Measurements from ENCODE around the gene CSTPP1. TPM values are rescaled to one million over a fixed set of nuclear protein-coding genes. Genes with fewer than 3 reads are reported as not detected.

Gene CSTPP1
- total RNA-seq, 1 donor from 2014 or later = 29.6 TPM

GRCh38 chr11:46972821-46973220 lies 36.3 kb downstream of the CSTPP1 start:
- Histone ChIP-seq H3K36me3 (ENCODE audit: insufficient read depth, low read length) (no peaks in the 10 kb centered on the region), H3K4me1 (ENCODE audit: insufficient read depth, low read length) (peaks cover 9% of the 10 kb centered on the region), H3K4me3 (ENCODE audit: insufficient read depth, low read depth, low read length) (no peak overlapping the region), H3K4me2 (ENCODE audit: low read length) (no peak overlapping the region), H3K27ac (ENCODE audit: low read depth, low read length) (no peak overlapping the region), H3K27me3 (ENCODE audit: insufficient read depth, low read length) (no peaks in the 10 kb centered on the region), H2AFZ (ENCODE audit: low read depth, low read length) (no peak overlapping the region), H4K20me1 (ENCODE audit: insufficient read depth, low read length) (no peaks in the 10 kb centered on the region), H3K9ac (ENCODE audit: low read length) (no peak overlapping the region), H3K79me2 (ENCODE audit: insufficient read depth, low read length) (no peaks in the 10 kb centered on the region), H3K9me3 (ENCODE audit: insufficient read depth, low read depth, low read length) (no peaks in the 10 kb centered on the region)
- H3K27me3 Mint-ChIP-seq (ENCODE audit: low read depth, unreplicated experiment) = no peaks in the 10 kb centered on the region
- H3K9me3 Mint-ChIP-seq (ENCODE audit: unreplicated experiment) = peaks cover 1% of the 10 kb centered on the region
- no peak for FAIRE-seq
- DNase-seq (ENCODE audit: low read depth) = no peak
- no peak overlapping the region for H3K4me3 Mint-ChIP-seq (ENCODE audit: unreplicated experiment)
- H3K27ac Mint-ChIP-seq (ENCODE audit: unreplicated experiment) = no peak overlapping the region
- no peaks in the 10 kb centered on the region for H3K36me3 Mint-ChIP-seq (ENCODE audit: low read depth, unreplicated experiment)
- H3K4me1 Mint-ChIP-seq (ENCODE audit: low read depth, unreplicated experiment) = peaks cover 6% of the 10 kb centered on the region
- TF ChIP-seq, protein P1, sequence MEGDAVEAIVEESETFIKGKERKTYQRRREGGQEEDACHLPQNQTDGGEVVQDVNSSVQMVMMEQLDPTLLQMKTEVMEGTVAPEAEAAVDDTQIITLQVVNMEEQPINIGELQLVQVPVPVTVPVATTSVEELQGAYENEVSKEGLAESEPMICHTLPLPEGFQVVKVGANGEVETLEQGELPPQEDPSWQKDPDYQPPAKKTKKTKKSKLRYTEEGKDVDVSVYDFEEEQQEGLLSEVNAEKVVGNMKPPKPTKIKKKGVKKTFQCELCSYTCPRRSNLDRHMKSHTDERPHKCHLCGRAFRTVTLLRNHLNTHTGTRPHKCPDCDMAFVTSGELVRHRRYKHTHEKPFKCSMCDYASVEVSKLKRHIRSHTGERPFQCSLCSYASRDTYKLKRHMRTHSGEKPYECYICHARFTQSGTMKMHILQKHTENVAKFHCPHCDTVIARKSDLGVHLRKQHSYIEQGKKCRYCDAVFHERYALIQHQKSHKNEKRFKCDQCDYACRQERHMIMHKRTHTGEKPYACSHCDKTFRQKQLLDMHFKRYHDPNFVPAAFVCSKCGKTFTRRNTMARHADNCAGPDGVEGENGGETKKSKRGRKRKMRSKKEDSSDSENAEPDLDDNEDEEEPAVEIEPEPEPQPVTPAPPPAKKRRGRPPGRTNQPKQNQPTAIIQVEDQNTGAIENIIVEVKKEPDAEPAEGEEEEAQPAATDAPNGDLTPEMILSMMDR (IDR thresholded peaks at IDR 0.05; ENCODE audit: insufficient read depth, low read depth, low read length) = no peak
- no peak for TF ChIP-seq EZH2 (IDR thresholded peaks at IDR 0.05; ENCODE audit: insufficient read depth, low read length)

GRCh38 chr11:46976182-46976854 lies 39.8 kb downstream of the CSTPP1 start:
- Mint-ChIP-seq H3K9me3 (ENCODE audit: unreplicated experiment) (peaks cover 1% of the 10 kb centered on the region), H3K27ac (ENCODE audit: unreplicated experiment) (no peak overlapping the region), H3K4me3 (ENCODE audit: unreplicated experiment) (no peak overlapping the region), H3K36me3 (ENCODE audit: low read depth, unreplicated experiment) (no peaks in the 10 kb centered on the region), H3K4me1 (ENCODE audit: low read depth, unreplicated experiment) (peaks cover 11% of the 10 kb centered on the region), H3K27me3 (ENCODE audit: low read depth, unreplicated experiment) (no peaks in the 10 kb centered on the region)
- no peak overlapping the region for H3K4me3 ChIP-seq (ENCODE audit: insufficient read depth, low read depth, low read length)
- H3K27ac ChIP-seq (ENCODE audit: low read depth, low read length) = no peak overlapping the region
- H3K9ac ChIP-seq (ENCODE audit: low read length) = no peak overlapping the region
- H3K4me2 ChIP-seq (ENCODE audit: low read length) = no peak overlapping the region
- H3K36me3 ChIP-seq (ENCODE audit: insufficient read depth, low read length) = no peaks in the 10 kb centered on the region
- no peaks in the 10 kb centered on the region for H3K79me2 ChIP-seq (ENCODE audit: insufficient read depth, low read length)
- DNase-seq (ENCODE audit: low read depth) (no peak), FAIRE-seq (no peak)
- H3K9me3 ChIP-seq (ENCODE audit: insufficient read depth, low read depth, low read length) = no peaks in the 10 kb centered on the region
- TF ChIP-seq EZH2 (IDR thresholded peaks at IDR 0.05; ENCODE audit: insufficient read depth, low read length) = no peak
- no peaks in the 10 kb centered on the region for H4K20me1 ChIP-seq (ENCODE audit: insufficient read depth, low read length)
- no peaks in the 10 kb centered on the region for H3K27me3 ChIP-seq (ENCODE audit: insufficient read depth, low read length)
- peaks cover 15% of the 10 kb centered on the region for H3K4me1 ChIP-seq (ENCODE audit: insufficient read depth, low read length)
- no peak overlapping the region for H2AFZ ChIP-seq (ENCODE audit: low read depth, low read length)

DNA sequence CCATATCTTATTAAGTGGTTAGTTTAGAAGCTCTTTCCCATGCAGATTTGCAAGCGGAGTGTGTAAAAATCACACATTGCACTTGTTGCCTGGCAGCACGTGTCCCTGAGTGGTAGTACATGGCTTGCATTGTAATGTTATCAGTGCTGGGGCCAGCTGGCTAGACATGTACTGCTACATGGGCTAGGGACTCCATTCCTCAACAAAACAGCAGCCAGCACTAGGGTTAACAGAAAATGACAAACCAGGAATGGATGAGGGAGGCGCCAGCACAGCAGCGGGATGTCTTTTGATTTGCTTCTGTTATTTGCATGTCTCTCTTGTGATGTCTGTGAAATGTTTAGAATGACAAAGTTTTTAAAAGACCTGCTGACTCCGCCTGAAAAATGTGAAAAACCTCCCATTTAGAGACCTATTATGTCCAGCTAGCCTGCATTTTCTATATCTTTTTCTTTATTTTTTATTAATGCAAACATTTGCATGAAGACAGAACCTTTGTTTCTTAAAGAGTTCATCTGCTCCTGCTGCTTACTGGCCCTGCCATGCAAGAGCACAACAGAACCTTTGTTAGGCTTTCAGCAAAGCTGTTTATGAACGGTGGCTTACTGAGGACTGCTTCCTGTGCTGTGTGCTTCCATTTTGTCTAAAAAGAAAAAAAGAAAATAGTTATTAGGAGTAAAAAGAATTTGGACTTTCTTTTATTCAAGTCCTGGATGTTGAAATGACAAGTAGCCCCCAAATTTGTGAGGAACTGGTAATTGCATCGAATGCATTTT lies 40.7 kb downstream of the CSTPP1 start:
- Histone ChIP-seq H3K4me3 (ENCODE audit: insufficient read depth, low read depth, low read length) (no peak overlapping the region), H3K4me2 (ENCODE audit: low read length) (peak overlapping the region; percentile 1), H3K9me3 (ENCODE audit: insufficient read depth, low read depth, low read length) (no peaks in the 10 kb centered on the region), H3K79me2 (ENCODE audit: insufficient read depth, low read length) (no peaks in the 10 kb centered on the region), H3K4me1 (ENCODE audit: insufficient read depth, low read length) (peaks cover 15% of the 10 kb centered on the region), H3K9ac (ENCODE audit: low read length) (no peak overlapping the region), H4K20me1 (ENCODE audit: insufficient read depth, low read length) (no peaks in the 10 kb centered on the region), H3K27me3 (ENCODE audit: insufficient read depth, low read length) (no peaks in the 10 kb centered on the region), H2AFZ (ENCODE audit: low read depth, low read length) (no peak overlapping the region), H3K36me3 (ENCODE audit: insufficient read depth, low read length) (no peaks in the 10 kb centered on the region), H3K27ac (ENCODE audit: low read depth, low read length) (no peak overlapping the region)
- peak overlapping the region; percentile 23 for H3K27ac Mint-ChIP-seq (ENCODE audit: unreplicated experiment)
- DNase-seq (ENCODE audit: low read depth) (peak; percentile 5), FAIRE-seq (no peak)
- no peak for TF ChIP-seq EZH2 (IDR thresholded peaks at IDR 0.05; ENCODE audit: insufficient read depth, low read length)
- TF ChIP-seq, protein P1 (IDR thresholded peaks at IDR 0.05; ENCODE audit: insufficient read depth, low read depth, low read length) = no peak
- peaks cover 1% of the 10 kb centered on the region for H3K9me3 Mint-ChIP-seq (ENCODE audit: unreplicated experiment)
- no peak overlapping the region for H3K4me3 Mint-ChIP-seq (ENCODE audit: unreplicated experiment)
- H3K27me3 Mint-ChIP-seq (ENCODE audit: low read depth, unreplicated experiment) = no peaks in the 10 kb centered on the region
- H3K4me1 Mint-ChIP-seq (ENCODE audit: low read depth, unreplicated experiment) = peaks cover 11% of the 10 kb centered on the region
- H3K36me3 Mint-ChIP-seq (ENCODE audit: low read depth, unreplicated experiment) = no peaks in the 10 kb centered on the region
